ENCODE measurements around the gene PDZD7.
A peak's percentile ranks its signal among the peaks of the same experiment; 100 is the strongest.

PDZD7 gene

GRCh38 chr10:101007915-101008822, 22.8 kb downstream of the PDZD7 start:
- ATAC-seq (ENCODE audit: insufficient read depth, low read depth), result no peak
- Histone ChIP-seq H3K4me3 (ENCODE audit: low read depth in 1 of 2, low read length in 2 of 2) (no peak overlapping the region), H3K27me3 (ENCODE audit: insufficient read depth, low read length, poor library complexity) (no peaks in the 10 kb centered on the region), H3K27ac (ENCODE audit: low read length) (no peak overlapping the region), H3K9ac (ENCODE audit: low read depth, low read length) (no peak overlapping the region), H2AFZ (ENCODE audit: low read depth, low read length) (no peak overlapping the region), H3K4me1 (ENCODE audit: insufficient read depth, low read length) (0 out of 2 replicates have a peak, but pooled peaks cover 2% of the 10 kb centered on the region), H3K79me2 (ENCODE audit: insufficient read depth, low read length) (no peaks in the 10 kb centered on the region), H3K4me2 (ENCODE audit: insufficient read depth, low read length) (no peak overlapping the region), H3K36me3 (ENCODE audit: insufficient read depth, low read length) (peaks cover 10% of the 10 kb centered on the region; the same call in 1 of the 2 replicates), H3K9me3 (ENCODE audit: insufficient read depth, low read length, severe bottlenecking) (no peaks in the 10 kb centered on the region), H4K20me1 (ENCODE audit: insufficient read depth, low read length) (peaks cover 4% of the 10 kb centered on the region; the same call in 1 of the 2 replicates)
- no peak for TF ChIP-seq EZH2 (IDR thresholded peaks at IDR 0.05; ENCODE audit: borderline replicate concordance, low read depth, low read length, severe bottlenecking)
- TF ChIP-seq, protein P1, sequence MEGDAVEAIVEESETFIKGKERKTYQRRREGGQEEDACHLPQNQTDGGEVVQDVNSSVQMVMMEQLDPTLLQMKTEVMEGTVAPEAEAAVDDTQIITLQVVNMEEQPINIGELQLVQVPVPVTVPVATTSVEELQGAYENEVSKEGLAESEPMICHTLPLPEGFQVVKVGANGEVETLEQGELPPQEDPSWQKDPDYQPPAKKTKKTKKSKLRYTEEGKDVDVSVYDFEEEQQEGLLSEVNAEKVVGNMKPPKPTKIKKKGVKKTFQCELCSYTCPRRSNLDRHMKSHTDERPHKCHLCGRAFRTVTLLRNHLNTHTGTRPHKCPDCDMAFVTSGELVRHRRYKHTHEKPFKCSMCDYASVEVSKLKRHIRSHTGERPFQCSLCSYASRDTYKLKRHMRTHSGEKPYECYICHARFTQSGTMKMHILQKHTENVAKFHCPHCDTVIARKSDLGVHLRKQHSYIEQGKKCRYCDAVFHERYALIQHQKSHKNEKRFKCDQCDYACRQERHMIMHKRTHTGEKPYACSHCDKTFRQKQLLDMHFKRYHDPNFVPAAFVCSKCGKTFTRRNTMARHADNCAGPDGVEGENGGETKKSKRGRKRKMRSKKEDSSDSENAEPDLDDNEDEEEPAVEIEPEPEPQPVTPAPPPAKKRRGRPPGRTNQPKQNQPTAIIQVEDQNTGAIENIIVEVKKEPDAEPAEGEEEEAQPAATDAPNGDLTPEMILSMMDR (IDR thresholded peaks at IDR 0.05; ENCODE audit: borderline replicate concordance, extremely low read depth, low read length, poor library complexity, severe bottlenecking), result no peak
- DNase-seq, result no peak

DNA sequence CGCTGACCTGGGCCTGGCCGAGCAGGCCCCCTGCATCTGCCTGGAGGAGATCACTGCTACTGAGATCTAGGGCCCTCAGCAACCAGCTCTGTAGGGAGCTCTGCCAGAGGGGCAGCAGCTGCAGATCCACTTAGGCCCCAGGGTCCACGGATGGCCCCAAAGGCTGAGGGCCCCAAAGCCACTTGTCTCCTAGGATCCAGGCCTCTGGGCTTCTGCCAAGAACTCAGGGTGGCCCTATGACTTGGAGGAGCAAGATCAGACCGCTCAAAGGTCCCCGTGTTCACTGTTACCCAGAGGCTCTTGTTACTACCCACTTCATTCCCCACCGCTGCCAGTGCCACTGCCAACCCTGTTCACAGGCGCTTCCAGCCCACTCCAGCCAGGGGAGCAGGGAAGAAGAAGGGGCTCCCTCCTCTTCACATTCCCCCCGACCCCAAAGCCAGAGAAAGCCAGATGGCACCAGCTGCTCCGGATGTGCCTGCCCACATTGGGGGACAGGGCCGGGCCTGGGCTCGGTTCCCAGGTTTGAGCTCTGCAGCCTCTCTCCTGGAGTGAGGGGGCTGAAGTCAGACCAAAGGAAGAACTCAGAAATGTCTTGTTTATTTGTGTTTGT, 23.7 kb downstream of the PDZD7 start:
- Histone ChIP-seq H3K9me3 (ENCODE audit: insufficient read depth, low read length, severe bottlenecking) (no peaks in the 10 kb centered on the region), H3K4me3 (ENCODE audit: low read depth in 1 of 2, low read length in 2 of 2) (no peak overlapping the region), H3K27ac (ENCODE audit: low read length) (no peak overlapping the region), H3K27me3 (ENCODE audit: insufficient read depth, low read length, poor library complexity) (no peaks in the 10 kb centered on the region), H4K20me1 (ENCODE audit: insufficient read depth, low read length) (peaks cover 4% of the 10 kb centered on the region; the same call in 1 of the 2 replicates), H3K9ac (ENCODE audit: low read depth, low read length) (no peak overlapping the region), H3K4me1 (ENCODE audit: insufficient read depth, low read length) (no peaks in the 10 kb centered on the region), H2AFZ (ENCODE audit: low read depth, low read length) (no peak overlapping the region), H3K36me3 (ENCODE audit: insufficient read depth, low read length) (peaks cover 13% of the 10 kb centered on the region; the same call in 1 of the 2 replicates), H3K79me2 (ENCODE audit: insufficient read depth, low read length) (no peaks in the 10 kb centered on the region), H3K4me2 (ENCODE audit: insufficient read depth, low read length) (no peak overlapping the region)
- ATAC-seq (ENCODE audit: insufficient read depth, low read depth), result peak; percentile 29; the same call in 1 of the 3 replicates
- no peak for TF ChIP-seq EZH2 (IDR thresholded peaks at IDR 0.05; ENCODE audit: borderline replicate concordance, low read depth, low read length, severe bottlenecking)
- TF ChIP-seq, protein P1 (IDR thresholded peaks at IDR 0.05; ENCODE audit: borderline replicate concordance, extremely low read depth, low read length, poor library complexity, severe bottlenecking), result no peak
- DNase-seq, result no peak

DNA sequence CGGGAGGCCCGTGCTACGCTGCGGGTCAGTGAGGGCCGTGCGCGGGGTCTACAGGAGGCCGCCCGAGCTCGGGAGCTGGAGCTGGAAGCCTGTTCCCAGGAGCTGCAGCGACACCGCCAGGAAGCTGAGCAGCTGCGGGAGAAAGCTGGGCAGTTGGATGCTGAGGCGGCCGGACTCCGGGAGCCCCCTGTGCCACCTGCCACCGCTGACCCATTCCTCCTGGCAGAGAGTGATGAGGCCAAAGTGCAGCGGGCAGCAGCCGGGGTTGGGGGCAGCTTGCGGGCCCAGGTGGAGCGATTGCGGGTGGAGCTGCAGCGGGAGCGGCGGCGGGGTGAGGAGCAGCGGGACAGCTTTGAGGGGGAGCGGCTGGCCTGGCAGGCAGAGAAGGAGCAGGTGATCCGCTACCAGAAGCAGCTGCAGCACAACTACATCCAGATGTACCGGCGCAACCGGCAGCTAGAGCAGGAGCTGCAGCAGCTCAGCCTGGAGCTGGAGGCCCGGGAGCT, 24.3 kb downstream of the PDZD7 start:
- ATAC-seq (ENCODE audit: insufficient read depth, low read depth) (no peak), DNase-seq (no peak)
- no peak overlapping the region for H3K4me3 ChIP-seq (ENCODE audit: low read depth in 1 of 2, low read length in 2 of 2)
- H3K27me3 ChIP-seq (ENCODE audit: insufficient read depth, low read length, poor library complexity), result no peaks in the 10 kb centered on the region
- no peak overlapping the region for H2AFZ ChIP-seq (ENCODE audit: low read depth, low read length)
- no peak for TF ChIP-seq EZH2 (IDR thresholded peaks at IDR 0.05; ENCODE audit: borderline replicate concordance, low read depth, low read length, severe bottlenecking)
- TF ChIP-seq, protein P1 (IDR thresholded peaks at IDR 0.05; ENCODE audit: borderline replicate concordance, extremely low read depth, low read length, poor library complexity, severe bottlenecking), result no peak
- peaks cover 13% of the 10 kb centered on the region; the same call in 1 of the 2 replicates for H3K36me3 ChIP-seq (ENCODE audit: insufficient read depth, low read length)
- no peak overlapping the region for H3K27ac ChIP-seq (ENCODE audit: low read length)
- H3K79me2 ChIP-seq (ENCODE audit: insufficient read depth, low read length), result no peaks in the 10 kb centered on the region
- H3K9ac ChIP-seq (ENCODE audit: low read depth, low read length), result no peak overlapping the region
- no peak overlapping the region for H3K4me2 ChIP-seq (ENCODE audit: insufficient read depth, low read length)
- no peaks in the 10 kb centered on the region for H3K9me3 ChIP-seq (ENCODE audit: insufficient read depth, low read length, severe bottlenecking)
- H3K4me1 ChIP-seq (ENCODE audit: insufficient read depth, low read length), result no peaks in the 10 kb centered on the region
- H4K20me1 ChIP-seq (ENCODE audit: insufficient read depth, low read length), result peaks cover 4% of the 10 kb centered on the region; the same call in 1 of the 2 replicates
